Measurements from ENCODE around the gene CBFA2T2. TPM values are rescaled to one million over a fixed set of nuclear protein-coding genes. Genes with fewer than 3 reads are reported as not detected.

The CBFA2T2 gene
- polyA plus RNA-seq, 3 donors = 1.7 to 9.7 (median 4.9) TPM

- Histone ChIP-seq H3K79me2 (ENCODE audit: insufficient read depth, low read length) (no peaks in the 10 kb centered on the region), H3K4me1 (ENCODE audit: control insufficient read depth in 1 of 2, insufficient read depth in 2 of 2, low read length in 2 of 2) (peaks cover 32 to 49% of the 10 kb centered on the region in 2 donors), H4K20me1 (ENCODE audit: insufficient read depth, low read length) (peaks cover 9% of the 10 kb centered on the region), H2AFZ (ENCODE audit: insufficient read depth, low read depth, low read length, poor library complexity, severe bottlenecking) (no peak overlapping the region), H3K27ac (ENCODE audit: low read depth in 1 of 2, low read length in 2 of 2) (no peak overlapping the region), H3K9me3 (replicated peaks in 1 of 2; ENCODE audit: control insufficient read depth in 1 of 2, insufficient read depth in 1 of 2, low read length in 2 of 2) (no peaks in the 10 kb centered on the region), H3K9ac (ENCODE audit: insufficient read depth, low read length, poor library complexity, severe bottlenecking) (no peak overlapping the region), H3K36me3 (replicated peaks in 1 of 2; ENCODE audit: control insufficient read depth in 1 of 2, insufficient read depth in 2 of 2, low read length in 2 of 2) (no peaks in the 10 kb centered on the region), H3K27me3 (ENCODE audit: control insufficient read depth in 2 of 2, insufficient read depth in 2 of 2, low read length in 2 of 2) (no peaks in the 10 kb centered on the region), H3K4me2 (replicated peaks; ENCODE audit: extremely low read depth, low read length, poor library complexity, severe bottlenecking) (no peak overlapping the region), H3K4me3 (replicated peaks in 1 of 3; ENCODE audit: low read depth in 2 of 3, low read length in 3 of 3) (no peak overlapping the region)
- no peak for DNase-seq
- Mint-ChIP-seq H3K4me1 (peaks cover 37% of the 10 kb centered on the region), H3K36me3 (peaks cover 5 to 11% of the 10 kb centered on the region in 2 donors), H3K9me3 (peaks cover 0 to 2% (median 0%) of the 10 kb centered on the region in 7 donors), H3K27me3 (ENCODE audit: low read depth in 3 of 3) (peaks cover 2 to 7% (median 2%) of the 10 kb centered on the region in 3 donors), H3K4me3 (no peak overlapping the region), H3K27ac (no peak overlapping the region)
- WGBS (ENCODE audit: insufficient coverage) = no CpG with 5 or more reads among the region's 5 CpGs
- TF ChIP-seq CTCF (IDR thresholded peaks at IDR 0.05) = no peak
- intact Hi-C loops (cut with micrococcal nuclease) = loop anchor here (5.0 to 10.0 kb wide), 4 partner anchors 63 to 326 kb away; partner anchors contain the start of genes RALY (in 1 of the 2) and ZNF341 (in 1 of the 2)
Observed at GRCh38 chr20:33669224-33669623, 179.3 kb downstream of the CBFA2T2 start.

- Mint-ChIP-seq H3K36me3 (peaks cover 2 to 11% of the 10 kb centered on the region in 2 donors), H3K4me3 (no peak overlapping the region), H3K9me3 (peaks cover 0 to under 1% (median 0%) of the 10 kb centered on the region in 7 donors), H3K4me1 (peaks cover 34% of the 10 kb centered on the region), H3K27ac (no peak overlapping the region), H3K27me3 (ENCODE audit: low read depth in 3 of 3) (peaks cover 2 to 8% (median 2%) of the 10 kb centered on the region in 3 donors)
- Histone ChIP-seq H3K79me2 (ENCODE audit: insufficient read depth, low read length) (no peaks in the 10 kb centered on the region), H2AFZ (ENCODE audit: insufficient read depth, low read depth, low read length, poor library complexity, severe bottlenecking) (no peak overlapping the region), H3K4me1 (ENCODE audit: control insufficient read depth in 1 of 2, insufficient read depth in 2 of 2, low read length in 2 of 2) (peaks cover 35 to 48% of the 10 kb centered on the region in 2 donors), H3K9ac (ENCODE audit: insufficient read depth, low read length, poor library complexity, severe bottlenecking) (no peak overlapping the region), H3K9me3 (replicated peaks in 1 of 2; ENCODE audit: control insufficient read depth in 1 of 2, insufficient read depth in 1 of 2, low read length in 2 of 2) (no peaks in the 10 kb centered on the region), H3K27me3 (ENCODE audit: control insufficient read depth in 2 of 2, insufficient read depth in 2 of 2, low read length in 2 of 2) (no peaks in the 10 kb centered on the region), H3K36me3 (replicated peaks in 1 of 2; ENCODE audit: control insufficient read depth in 1 of 2, insufficient read depth in 2 of 2, low read length in 2 of 2) (no peaks in the 10 kb centered on the region), H3K27ac (ENCODE audit: low read depth in 1 of 2, low read length in 2 of 2) (no peak overlapping the region), H3K4me3 (replicated peaks in 1 of 3; ENCODE audit: low read depth in 2 of 3, low read length in 3 of 3) (no peak overlapping the region), H3K4me2 (replicated peaks; ENCODE audit: extremely low read depth, low read length, poor library complexity, severe bottlenecking) (no peak overlapping the region), H4K20me1 (ENCODE audit: insufficient read depth, low read length) (peaks cover 9% of the 10 kb centered on the region)
- intact Hi-C loops (cut with micrococcal nuclease) = loop anchor here (5.0 to 10.0 kb wide), 5 partner anchors 62 to 325 kb away; partner anchors contain the start of genes RALY (in 1 of the 2), SNTA1 (in 1 of the 2) and ZNF341 (in 1 of the 2)
- TF ChIP-seq CTCF (IDR thresholded peaks at IDR 0.05) = no peak
- no peak for DNase-seq
- 88% methylated on average over 12 of the region's 13 CpGs for WGBS (ENCODE audit: insufficient coverage)
Observed at GRCh38 chr20:33669873-33670640, 180.2 kb downstream of the CBFA2T2 start.

Measured in CD14-positive monocyte (primary cell).